Fibroblast of skin of abdomen (primary cell): Measurements from ENCODE around the gene INSIG1.

Experiments
- DNase-seq: peaks from one replicate; pipeline ENCODE4 v3.0.0-alpha.2; 2013

Gene INSIG1

GRCh38 chr7:155303039-155303593 is 5.4 kb downstream of the INSIG1 start:
- DNase-seq = no peak

GRCh38 chr7:155303897-155304296 is 6.2 kb downstream of the INSIG1 start:
- DNase-seq = no peak

- no peak for DNase-seq
These were observed 7.7 kb downstream of the INSIG1 start for GRCh38 chr7:155305231-155305904.

- DNase-seq = no peak
These were observed 9.2 kb downstream of the INSIG1 start for GRCh38 chr7:155306673-155307470.

GRCh38 chr7:155308330-155309020 is 10.8 kb downstream of the INSIG1 start:
- DNase-seq = no peak

GRCh38 chr7:155309021-155309338 is 11.3 kb downstream of the INSIG1 start:
- DNase-seq = no peak

GRCh38 chr7:155310425-155311114 is 12.9 kb downstream of the INSIG1 start:
- no peak for DNase-seq

GRCh38 chr7:155311826-155312537 is 14.3 kb downstream of the INSIG1 start:
- DNase-seq = no peak

- no peak for DNase-seq
These were observed 15.0 kb downstream of the INSIG1 start for GRCh38 chr7:155312633-155313032.

GRCh38 chr7:155313096-155313495 is 15.4 kb downstream of the INSIG1 start:
- no peak for DNase-seq

GRCh38 chr7:155315977-155316376 is 18.3 kb downstream of the INSIG1 start:
- no peak for DNase-seq

- DNase-seq = no peak
These were observed 18.9 kb downstream of the INSIG1 start for GRCh38 chr7:155316427-155317113.

- DNase-seq = no peak
These were observed 19.4 kb downstream of the INSIG1 start for GRCh38 chr7:155317114-155317434.

- DNase-seq = no peak
These were observed 20.6 kb downstream of the INSIG1 start for GRCh38 chr7:155318245-155318644.

- no peak for DNase-seq
These were observed 24.9 kb downstream of the INSIG1 start for GRCh38 chr7:155322530-155322929.

GRCh38 chr7:155323001-155323638 is 25.4 kb downstream of the INSIG1 start:
- DNase-seq = no peak

- no peak for DNase-seq
These were observed 26.6 kb downstream of the INSIG1 start for GRCh38 chr7:155324012-155324917.

- no peak for DNase-seq
These were observed 27.2 kb downstream of the INSIG1 start for GRCh38 chr7:155324918-155325235.

- no peak for DNase-seq
These were observed 28.7 kb downstream of the INSIG1 start for GRCh38 chr7:155326385-155326784.
